COLO668 (cell line): ENCODE data around the gene BGLAP.
"Not testable (repeated sequence)": the region's sequence is repeated elsewhere in the genome, so short reads cannot be mapped to it uniquely, and the experiment has no call there.

Source experiments
- DNase-seq: peaks from one replicate; lab custom pipeline; 2025; ENCODE audit not compliant: unreplicated experiment; lab: John Stamatoyannopoulos, UW

Gene BGLAP

DNA sequence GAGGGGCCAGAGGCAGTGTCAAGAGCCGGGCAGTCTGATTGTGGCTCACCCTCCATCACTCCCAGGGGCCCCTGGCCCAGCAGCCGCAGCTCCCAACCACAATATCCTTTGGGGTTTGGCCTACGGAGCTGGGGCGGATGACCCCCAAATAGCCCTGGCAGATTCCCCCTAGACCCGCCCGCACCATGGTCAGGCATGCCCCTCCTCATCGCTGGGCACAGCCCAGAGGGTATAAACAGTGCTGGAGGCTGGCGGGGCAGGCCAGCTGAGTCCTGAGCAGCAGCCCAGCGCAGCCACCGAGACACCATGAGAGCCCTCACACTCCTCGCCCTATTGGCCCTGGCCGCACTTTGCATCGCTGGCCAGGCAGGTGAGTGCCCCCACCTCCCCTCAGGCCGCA is at the start of gene BGLAP:
Gene BGLAP (plus strand): TSS at position 259 of the 400 bp plus-strand sequence. CDS start 48 bp downstream, at position 307.
- no peak for DNase-seq

DNA sequence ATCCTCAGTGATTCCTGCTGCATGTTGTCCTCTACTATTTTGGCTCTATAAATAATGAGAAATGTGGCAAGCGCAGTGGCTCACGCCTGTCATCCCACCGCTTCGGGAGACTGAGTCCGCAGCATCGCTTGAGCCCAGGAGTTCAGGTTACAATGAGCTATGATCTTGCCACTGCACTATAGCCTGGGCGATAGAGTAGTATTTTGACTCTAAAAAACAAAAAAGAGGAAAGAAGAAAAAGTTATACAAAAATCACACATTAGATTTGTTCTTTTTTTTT is 48.8 kb upstream of the BGLAP start:
- DNase-seq = no peak

DNA sequence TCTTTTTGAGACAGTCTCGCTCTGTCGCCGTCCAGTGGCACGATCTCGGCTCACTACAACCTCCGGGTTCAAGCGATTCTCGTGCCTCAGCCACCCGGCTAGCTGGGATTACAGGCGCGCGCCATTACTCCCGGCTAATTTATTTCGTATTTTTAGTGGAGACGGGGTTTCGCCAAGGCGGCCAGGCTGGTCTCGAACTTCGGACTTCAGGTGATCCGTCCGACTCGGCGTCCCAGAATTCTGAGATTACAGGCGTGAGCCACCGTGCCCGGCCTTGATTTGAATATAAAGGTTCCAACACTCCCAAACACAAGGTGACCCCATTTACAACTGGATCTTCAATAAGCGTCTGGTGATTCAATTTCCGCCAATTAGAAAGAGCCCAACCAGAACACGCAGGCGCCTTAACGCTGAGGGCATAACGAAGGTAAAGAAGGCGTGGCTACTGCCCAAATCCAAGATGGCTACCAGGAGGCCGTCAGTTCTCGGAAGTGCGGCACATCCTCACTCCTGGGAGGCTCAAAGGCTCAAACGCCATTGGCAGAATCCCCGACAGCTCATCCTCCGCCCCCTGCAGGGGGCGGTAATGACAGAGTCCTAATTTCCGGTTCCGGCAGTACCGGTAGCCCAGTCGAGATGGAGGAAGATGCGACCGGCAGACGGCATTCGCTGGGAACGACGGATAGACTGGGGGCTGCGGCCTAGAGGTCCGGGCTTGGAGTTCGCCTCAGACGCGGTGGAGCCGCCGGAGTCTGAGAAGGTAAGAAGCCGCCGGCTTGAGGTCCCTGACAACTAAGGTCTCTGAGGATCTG is 48.3 kb upstream of the BGLAP start, which contains the start of gene SLC25A44:
Gene SLC25A44 (plus strand): TSS at position 617 of the 812 bp plus-strand sequence. CDS start 5,744 bp downstream, outside the sequence.
- peak; percentile 98 for DNase-seq

DNA sequence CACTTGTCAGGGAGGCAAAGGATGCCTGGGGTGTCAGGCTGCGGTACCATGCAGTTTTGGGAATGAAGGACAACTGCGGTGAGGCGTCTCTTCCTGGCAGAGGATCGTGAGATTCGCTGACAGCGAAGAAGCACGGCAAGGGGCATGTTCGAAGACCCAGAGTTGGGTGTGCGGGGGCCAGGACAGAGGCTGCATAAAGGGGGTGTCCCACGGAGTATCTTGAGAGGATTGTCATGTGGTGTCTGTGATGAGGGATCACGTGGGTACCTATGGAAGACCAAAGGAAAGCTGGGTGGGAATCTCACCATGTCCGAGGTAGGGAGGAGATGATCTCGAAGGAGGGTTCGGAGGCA is 47.7 kb upstream of the BGLAP start:
- DNase-seq = no peak

DNA sequence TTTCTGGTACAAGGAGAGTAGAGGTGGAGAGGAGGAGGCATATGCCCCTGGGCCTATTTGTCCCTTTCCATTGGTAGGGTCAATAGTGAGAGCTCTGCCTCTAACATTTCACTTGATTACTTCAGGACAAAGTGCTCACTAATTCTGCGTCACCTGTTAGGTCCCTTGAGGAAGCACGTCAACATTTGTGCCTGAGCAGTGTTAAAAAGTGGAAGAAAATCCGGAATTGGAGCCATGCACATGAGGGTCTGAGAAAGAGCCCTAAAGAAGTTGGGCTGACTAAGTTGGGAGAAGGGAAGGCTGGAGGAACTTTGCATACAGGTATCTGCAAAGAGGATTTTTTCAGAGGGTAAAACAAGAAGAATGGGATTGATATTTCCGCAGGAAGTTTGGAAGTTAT is 46.1 kb upstream of the BGLAP start:
- DNase-seq = no peak

DNA sequence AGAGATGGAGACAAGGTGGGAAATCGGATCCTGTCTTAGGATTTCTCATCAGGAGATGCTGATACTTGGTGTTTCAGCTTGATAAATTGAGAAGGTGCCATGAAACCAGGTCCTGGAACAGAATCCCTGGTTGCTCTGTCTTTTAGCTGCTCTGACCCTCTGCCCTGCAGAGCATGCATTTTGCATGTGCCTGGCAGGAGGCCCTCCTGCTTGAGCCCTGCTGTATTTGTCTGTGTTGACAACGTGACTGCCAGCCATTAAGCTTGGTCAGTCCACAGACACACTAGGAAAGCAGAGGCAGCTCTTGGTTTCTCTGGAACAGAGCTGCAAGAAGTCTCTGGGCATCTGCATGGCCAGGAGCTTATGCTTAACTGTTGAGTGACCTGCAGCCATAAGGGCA is 45.5 kb upstream of the BGLAP start:
- no peak for DNase-seq

DNA sequence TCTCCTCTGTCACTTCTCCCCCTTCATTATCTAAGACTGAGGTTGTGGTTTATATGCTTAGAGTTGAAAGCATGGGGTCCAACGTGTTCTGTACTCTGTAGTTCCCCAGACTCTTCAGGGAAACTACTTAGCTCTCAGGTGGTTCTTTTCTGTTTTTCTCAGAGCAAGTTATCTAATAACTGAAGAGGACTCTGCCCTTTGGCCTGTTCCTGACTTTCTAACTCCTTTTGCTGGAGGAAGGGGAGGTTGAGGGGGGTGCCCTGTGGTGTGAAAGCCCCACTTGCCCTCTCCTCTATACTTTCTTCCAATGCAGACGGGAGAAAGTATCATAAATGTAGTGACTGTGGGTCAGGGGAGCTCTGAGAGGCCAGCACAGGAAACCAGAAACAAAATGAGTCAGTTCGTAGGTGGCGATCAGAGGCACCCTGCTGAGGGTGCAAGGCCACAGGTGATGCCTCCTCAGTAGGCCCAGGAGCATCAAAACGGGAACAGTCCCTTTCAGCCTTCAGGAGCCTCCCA is 43.1 kb upstream of the BGLAP start:
- no peak for DNase-seq

DNA sequence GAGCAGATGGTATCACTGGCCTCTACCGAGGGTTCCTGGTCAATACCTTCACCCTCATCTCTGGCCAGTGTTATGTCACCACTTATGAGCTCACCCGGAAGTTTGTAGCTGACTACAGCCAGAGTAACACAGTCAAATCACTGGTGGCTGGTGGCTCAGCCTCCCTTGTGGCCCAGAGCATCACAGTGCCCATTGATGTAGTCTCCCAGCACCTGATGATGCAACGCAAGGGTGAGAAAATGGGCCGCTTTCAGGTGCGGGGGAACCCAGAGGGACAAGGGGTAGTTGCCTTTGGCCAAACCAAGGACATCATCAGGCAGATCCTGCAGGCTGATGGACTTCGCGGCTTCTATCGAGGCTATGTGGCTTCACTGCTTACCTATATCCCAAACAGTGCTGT is 41.9 kb upstream of the BGLAP start:
- DNase-seq = no peak

DNA sequence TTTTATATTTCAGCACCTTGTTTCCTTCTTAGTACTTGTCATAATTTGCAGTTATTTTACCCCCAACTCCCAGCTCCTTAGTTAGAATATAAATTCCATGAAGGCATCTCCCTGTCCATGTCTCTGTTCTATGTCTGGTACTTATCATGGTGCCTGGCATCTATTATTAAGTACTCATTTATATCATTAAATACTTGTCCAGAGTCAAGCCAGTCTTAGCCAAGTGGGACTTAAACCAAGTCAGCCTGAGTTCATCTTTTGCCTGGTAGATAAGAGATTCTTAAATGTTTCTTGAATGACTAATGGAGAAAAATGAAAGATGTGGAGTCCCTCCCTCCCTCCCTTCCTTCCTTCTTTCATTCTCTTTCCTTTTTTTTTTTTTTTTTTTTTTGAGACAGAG is 38.7 kb upstream of the BGLAP start:
- DNase-seq = no peak

DNA sequence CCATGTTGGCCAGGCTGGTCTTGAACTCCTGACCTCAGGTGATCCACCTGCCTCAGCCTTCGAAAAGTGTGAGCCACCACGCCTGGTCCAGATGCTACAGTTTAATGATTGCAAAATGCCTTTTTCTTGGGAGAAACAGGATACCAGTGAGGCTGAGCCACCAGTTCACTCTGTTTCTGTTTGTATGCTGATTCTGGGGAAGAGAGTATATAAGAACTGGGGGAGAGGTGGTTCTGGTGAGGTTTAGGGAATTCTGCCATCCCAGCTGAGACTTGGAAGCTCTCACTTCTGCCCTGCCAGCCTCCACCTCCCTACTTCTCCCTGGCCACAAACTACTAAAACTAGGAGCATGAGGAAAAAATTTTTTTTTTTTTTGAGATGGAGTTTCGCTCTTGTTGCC is 37.3 kb upstream of the BGLAP start:
- no peak for DNase-seq

DNA sequence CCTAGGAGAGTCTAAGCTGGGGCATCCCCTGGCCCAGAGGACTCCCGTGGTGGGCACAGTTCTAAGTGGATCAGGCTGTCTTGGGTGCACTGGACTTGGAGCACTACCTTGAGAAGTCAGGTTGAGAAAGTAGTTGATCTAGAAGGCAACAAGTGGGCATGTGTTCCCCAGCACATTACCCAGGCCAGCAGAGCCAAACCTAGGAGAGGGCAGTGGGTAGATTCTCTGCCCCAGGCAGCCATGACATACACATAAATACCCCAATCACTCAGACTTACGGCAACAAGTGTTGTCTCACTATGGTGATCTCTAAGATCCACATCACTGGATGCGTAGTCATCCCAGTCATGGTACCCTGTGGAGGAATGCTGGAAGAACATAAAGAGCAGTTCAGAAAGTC is 30.7 kb upstream of the BGLAP start:
- no peak for DNase-seq

DNA sequence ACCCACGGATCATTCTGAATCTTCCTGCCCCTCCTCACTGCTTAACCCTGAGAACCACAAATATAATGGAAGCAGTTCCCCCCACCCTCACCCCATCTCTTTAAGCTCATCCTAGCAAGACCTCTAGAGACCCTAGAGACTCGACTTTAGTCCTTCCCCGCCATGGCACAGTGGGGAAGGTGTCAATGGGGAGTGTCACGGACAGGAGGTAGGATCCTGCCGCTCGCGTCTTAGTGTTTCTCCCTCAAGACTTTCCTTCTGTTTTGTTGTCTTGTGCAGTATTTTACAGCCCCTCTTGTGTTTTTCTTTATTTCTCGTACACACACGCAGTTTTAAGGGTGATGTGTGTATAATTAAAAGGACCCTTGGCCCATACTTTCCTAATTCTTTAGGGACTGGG is 29.9 kb upstream of the BGLAP start:
- DNase-seq = no peak

DNA sequence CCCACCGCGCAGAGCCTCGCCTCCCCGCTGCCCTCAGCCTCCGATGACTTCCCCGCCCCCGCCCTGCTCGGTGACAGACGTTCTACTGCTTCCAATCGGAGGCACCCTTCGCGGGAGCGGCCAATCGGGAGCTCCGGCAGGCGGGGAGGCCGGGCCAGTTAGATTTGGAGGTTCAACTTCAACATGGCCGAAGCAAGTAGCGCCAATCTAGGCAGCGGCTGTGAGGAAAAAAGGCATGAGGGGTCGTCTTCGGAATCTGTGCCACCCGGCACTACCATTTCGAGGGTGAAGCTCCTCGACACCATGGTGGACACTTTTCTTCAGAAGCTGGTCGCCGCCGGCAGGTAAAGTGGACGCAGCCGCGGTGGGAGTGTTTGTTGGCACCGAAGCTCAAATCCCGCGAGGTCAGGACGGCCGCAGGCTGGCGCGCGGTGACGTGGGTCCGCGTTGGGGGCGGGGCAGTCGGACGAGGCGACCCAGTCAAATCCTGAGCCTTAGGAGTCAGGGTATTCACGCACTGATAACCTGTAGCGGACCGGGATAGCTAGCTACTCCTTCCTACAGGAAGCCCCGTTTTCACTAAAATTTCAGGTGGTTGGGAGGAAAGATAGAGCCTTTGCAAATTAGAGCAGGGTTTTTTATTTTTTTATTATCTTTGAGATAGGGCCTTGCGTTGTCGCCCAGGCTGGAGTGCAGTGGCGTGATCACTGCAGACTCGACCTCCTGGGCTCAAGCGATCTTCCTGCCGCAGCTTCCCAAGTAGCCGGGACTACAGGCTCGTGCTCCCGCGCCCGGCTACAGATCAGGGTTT is 28.9 kb upstream of the BGLAP start, which contains the start of gene PMF1:
Gene PMF1 (plus strand): TSS at position 175 of the 811 bp plus-strand sequence. CDS start 9 bp downstream, at position 184.
- peak; percentile 98 for DNase-seq

DNA sequence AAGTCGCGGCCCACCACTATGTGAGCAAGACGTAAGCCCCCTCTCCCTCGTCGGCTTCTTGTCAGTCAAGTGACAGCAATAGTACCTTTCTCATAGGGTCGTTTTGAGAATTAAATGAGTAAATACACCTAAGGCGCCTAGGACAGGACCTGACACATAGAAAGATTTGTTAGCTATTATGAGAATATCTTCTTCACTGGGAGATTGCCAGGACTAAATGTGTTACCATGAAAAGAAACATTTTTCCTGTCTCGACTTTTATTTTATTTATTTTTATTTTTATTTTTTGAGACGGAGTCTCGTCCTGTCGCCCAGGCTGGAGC is 28.4 kb upstream of the BGLAP start:
- DNase-seq = no peak

DNA sequence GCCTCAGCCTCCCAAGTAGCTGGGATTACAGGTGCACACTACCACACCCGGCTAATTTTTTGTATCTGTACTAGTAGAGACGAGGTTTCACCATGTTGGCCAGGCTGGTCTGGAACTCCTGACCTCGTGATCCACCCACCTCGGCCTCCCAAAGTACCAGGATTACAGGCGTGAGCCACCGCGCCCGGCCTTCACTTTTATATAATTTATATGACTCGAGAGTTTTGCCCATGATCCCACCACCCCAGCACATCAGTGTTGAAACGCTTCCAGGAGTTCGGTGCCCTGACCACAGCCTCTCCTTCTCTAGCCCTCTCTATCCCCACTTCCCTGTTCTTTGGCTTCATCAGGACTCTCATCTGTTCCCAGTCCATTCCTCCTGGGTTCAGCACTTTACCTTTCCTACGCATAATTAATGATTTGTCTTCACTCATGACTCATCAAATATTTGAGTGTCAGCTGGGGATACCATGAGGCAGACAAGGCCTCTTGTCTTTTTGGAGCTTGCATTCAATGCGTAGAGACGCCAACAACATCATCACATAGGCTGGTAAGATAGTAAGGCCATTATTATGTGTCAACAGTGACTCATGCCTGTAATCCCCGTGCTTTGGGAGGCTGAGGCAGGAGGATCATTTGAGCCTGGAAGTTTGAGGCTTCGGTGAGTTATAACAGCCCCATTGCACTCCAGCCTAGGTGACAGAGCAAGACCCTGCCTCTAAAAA is 27.8 kb upstream of the BGLAP start:
- peak; percentile 18 for DNase-seq

DNA sequence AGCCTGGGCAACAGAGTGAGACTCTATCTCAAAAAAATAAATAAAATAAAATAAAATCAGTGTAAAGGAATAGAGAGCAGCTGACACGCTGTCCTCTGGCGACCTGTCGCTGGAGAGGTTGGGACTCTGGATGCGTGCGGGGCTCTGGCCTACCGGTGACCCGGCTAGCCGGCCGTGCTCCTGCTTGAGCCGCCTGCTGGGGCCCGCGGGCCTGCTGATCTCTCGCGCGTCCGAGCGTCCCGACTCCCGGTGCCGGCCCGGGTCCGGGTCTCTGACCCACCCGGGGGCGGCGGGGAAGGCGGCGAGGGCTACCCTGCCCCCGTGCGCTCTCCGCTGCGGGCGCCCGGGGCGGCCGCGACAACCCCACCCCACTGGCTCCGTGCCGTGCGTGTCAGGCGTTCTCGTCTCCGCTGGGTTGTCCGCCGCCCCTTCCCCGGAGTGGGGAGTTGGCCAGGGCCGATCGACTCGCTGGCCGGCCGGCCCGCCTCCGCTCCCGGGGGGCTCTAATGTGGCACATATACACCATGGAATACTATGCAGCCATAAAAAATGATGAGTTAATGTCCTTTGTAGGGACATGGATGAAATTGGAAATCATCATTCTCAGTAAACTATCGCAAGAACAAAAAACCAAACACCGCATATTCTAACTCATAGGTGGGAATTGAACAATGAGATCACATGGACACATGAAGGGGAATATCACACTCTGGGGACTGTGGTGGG is 25.5 kb upstream of the BGLAP start:
- DNase-seq = not testable (repeated sequence)

DNA sequence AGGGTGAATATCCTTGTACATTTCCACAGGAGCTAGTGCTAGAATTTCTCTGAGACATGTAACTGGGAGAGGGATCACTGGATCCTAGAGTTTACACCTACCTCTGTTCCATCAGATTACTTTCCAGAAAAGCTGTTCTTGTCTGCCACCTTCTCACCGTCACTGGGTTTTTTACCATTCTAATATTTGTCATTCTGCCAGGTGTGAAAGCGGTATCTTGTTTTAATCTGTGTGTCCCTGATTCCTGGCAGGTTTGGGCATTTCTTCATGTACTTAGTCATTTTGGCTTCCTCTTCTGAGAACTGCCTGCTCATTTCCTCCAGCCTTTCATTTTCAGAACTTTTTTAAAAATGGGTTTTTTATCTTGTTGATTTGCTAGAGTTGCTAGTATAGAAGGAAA is 24.1 kb upstream of the BGLAP start:
- no peak for DNase-seq

DNA sequence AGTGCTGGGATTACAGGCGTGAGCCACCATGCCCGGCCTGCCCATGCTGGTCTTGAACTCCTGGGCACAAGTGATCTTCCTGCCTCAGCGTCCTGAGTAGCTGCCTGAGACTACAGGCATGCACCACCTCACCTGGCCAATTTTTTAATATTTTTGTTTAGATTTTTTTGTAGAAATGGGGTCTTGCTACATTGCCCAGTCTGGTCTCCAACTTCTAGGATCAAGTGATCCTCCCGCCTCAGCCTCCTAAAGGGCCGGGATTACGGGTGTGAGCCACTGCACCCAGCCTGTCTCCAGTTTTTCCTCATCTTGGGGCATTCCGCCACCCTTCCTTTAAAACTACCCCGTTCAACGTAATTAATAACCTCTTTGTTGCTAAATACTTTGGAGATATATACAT is 21.8 kb upstream of the BGLAP start:
- no peak for DNase-seq

DNA sequence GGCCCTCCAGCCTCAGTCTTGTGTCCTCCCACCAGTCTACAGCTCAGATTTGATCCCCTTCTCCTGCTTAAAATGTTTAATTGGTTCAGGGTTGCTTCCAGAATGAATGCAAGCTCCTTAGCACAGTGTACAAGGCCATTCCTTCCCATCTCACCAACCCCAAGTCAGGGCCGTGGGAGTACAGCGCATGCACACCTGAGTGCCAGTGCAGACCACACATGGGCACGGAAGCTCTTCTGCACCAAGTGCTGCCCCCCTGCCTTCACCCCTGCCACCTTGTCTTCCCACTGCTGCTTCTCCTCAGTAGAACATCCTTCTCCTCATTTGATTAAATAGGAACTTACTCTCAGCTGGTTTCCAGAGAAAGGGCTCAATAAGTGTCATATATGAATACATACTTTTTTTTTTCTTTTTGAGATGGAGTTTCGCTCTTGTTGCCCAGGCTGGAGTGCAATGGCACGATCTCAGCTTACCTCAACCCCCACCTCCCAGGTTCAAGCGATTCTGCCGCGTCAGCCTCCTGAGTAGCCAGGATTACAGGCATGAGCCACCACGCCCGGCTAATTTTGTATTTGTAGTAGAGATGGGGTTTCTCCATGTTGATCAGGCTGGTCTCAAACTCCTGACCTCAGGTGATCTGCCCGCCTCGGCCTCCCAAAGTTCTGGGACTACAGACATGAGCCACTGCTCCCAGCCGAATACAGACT is 19.8 kb upstream of the BGLAP start:
- no peak for DNase-seq

DNA sequence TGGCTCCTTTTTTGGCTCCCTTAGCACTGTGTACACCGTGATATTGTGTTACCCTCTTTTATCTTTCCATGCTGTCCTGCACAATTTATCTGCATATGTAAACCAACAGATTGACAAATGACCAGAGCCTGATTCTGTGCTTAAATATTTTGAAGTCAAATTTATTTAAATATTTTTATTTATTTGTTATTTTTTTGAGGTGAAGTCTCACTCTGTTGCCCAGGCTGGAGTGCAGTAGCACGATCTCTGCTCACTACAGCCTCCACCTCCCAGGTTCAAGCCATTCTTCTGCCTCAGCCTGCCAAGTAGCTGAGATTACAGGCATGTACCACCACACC is 16.3 kb upstream of the BGLAP start:
- no peak for DNase-seq
